C4-2B (cell line): ENCODE results near the gene MROH2A.

Experiments
- ZFX ChIP-seq: fragments of 450-650 bp; IDR thresholded peaks from 2 replicates; pipeline ENCODE4 v1.6.1; 2017
- TF ChIP-seq, protein P1 (sequence below): fragments of 450-650 bp; conservative IDR thresholded peaks from 2 replicates; pipeline ENCODE4 v1.5.1; 2017; ENCODE audit warnings: mild to moderate bottlenecking

GRCh38 chr2:233745073-233745755, 32.9 kb upstream of the MROH2A start:
- TF ChIP-seq, protein P1, sequence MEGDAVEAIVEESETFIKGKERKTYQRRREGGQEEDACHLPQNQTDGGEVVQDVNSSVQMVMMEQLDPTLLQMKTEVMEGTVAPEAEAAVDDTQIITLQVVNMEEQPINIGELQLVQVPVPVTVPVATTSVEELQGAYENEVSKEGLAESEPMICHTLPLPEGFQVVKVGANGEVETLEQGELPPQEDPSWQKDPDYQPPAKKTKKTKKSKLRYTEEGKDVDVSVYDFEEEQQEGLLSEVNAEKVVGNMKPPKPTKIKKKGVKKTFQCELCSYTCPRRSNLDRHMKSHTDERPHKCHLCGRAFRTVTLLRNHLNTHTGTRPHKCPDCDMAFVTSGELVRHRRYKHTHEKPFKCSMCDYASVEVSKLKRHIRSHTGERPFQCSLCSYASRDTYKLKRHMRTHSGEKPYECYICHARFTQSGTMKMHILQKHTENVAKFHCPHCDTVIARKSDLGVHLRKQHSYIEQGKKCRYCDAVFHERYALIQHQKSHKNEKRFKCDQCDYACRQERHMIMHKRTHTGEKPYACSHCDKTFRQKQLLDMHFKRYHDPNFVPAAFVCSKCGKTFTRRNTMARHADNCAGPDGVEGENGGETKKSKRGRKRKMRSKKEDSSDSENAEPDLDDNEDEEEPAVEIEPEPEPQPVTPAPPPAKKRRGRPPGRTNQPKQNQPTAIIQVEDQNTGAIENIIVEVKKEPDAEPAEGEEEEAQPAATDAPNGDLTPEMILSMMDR: no peak
- no peak for TF ChIP-seq ZFX
